NOMO-1 treated with dmso at 0.1 percent for 144 hours (cell line): ENCODE data around the gene FAM114A2.
"Not testable (repeated sequence)": the region's sequence is repeated elsewhere in the genome, so short reads cannot be mapped to it uniquely, and the experiment has no call there.

Experiments used
- DNase-seq: peaks from one replicate; lab custom pipeline; 2025; ENCODE audit not compliant: unreplicated experiment; lab: John Stamatoyannopoulos, UW

Gene FAM114A2

GRCh38 chr5:154038707-154039457 is at the start of gene FAM114A2, which contains the start of gene MFAP3:
TSS of gene FAM114A2 (minus strand) at chr5:154038910. CDS start at chr5:154034953, 3,957 bp downstream.
TSS of gene MFAP3 (plus strand) at chr5:154038967. CDS start at chr5:154049723, 10,756 bp downstream.
- peak; percentile 89 for DNase-seq

- no peak for DNase-seq
Measured at GRCh38 chr5:154087260-154087659, 48.5 kb upstream of the FAM114A2 start.

GRCh38 chr5:154086641-154087040 is 47.9 kb upstream of the FAM114A2 start:
- DNase-seq = no peak

- DNase-seq = no peak
Measured at GRCh38 chr5:154086146-154086545, 47.4 kb upstream of the FAM114A2 start.

- DNase-seq = no peak
Measured at GRCh38 chr5:154084062-154084639, 45.4 kb upstream of the FAM114A2 start.

- no peak for DNase-seq
Measured at GRCh38 chr5:154081246-154081645, 42.5 kb upstream of the FAM114A2 start.

DNA sequence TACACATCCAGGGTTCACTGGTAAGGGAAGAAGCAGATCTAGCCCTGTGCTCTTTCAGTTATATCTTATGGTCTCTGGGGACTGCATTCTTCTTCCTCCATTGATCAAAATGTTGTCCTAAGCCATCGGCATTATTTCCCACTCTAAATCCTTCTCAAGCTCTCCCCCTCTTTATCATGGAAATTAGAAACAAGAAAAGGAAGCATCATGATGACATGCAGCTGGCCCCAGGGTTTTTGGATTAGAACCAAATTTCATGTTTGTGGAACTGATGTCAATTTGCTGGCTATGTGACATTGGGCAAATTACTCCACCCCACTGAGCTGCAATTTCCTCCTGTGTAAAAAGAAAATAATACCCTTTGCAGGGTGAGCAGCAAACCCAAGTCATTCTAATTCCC is 39.6 kb upstream of the FAM114A2 start:
- DNase-seq = no peak

DNA sequence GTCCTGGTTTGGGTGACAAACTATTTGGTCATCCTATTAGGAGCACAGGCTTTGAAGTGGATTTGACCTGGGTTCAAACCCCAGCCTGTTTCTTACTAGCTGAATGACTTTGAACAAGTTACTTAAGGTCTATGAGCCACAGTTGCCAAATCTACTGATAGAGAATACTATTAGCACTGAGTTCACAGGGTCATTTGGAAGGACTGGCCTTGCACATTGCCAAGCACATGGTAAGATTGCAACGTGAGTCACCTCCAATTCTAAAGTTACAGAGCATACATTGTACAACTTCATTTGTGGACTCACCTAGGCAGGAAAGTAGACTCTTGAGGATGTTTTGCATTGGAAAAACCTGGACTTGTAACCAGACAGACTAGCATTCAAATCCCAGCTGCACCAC is 39.0 kb upstream of the FAM114A2 start:
- DNase-seq = no peak

DNA sequence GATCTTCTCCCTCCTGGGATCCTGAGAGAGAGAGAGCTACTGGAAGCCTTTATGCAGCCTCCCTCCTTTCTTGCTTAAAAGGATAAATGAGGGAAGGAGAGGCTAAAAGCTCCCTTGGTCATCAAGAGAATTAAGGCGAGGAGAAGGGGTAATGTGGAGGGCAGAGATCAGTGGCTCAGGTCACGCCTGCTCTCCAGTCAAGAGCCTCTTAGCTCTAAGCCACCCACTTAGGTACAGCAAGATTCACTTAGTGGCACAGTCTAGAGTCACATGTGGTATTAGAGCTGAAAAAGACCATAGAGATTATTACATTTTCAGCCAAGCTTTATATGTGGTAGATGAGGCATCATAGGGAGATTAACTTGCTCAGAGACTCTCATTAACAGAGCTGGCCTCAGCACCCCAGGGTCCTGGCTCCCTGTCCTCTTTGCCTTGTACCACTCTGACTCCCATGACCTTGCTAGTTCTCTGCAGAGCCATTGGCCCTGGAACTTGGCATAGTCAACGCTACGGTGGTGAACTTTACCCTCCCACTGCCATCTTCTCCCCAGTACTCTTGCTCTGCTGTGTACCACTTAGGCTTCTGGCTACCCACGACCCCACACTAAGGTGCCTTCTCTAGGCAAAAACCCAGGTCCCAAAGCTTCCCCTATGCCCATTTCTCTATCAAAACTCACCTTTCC is 37.7 kb upstream of the FAM114A2 start:
- DNase-seq = no peak

DNA sequence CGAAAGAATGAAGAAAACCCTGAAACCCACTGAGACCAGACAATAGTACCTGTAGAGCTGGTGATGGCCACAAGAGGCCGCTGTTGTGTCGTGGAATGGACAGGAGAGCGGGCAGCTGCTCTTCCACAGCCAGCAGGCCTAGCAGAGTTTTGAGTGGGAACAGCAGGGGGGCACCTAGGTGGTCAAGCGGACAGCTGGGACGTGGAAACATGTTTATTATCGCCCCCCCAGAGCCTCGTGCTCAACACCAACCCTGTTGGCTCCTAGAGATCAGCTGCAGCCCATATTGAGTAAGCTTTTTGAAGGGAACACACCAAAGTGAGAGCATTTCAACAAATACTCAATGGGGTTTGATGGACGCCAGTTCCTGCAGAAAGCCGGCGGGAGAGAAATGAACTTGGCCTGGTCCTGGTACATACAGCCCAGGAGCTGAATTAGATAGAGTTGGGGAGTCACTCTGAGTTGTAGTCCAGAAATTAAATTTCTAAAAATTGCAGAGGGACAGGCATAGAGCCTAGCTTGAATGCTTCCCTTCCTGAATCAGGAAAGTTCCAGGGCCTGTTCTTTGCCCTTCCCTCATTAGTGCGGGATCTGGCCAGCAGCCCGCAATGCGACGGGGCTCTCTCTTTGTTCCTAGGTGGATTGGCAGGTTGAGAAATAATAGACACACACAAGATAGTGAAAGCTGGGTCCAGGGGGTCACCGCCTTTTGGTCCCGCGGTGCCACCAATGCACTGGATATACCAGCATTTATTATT is 33.9 kb upstream of the FAM114A2 start:
- DNase-seq = peak; percentile 57

DNA sequence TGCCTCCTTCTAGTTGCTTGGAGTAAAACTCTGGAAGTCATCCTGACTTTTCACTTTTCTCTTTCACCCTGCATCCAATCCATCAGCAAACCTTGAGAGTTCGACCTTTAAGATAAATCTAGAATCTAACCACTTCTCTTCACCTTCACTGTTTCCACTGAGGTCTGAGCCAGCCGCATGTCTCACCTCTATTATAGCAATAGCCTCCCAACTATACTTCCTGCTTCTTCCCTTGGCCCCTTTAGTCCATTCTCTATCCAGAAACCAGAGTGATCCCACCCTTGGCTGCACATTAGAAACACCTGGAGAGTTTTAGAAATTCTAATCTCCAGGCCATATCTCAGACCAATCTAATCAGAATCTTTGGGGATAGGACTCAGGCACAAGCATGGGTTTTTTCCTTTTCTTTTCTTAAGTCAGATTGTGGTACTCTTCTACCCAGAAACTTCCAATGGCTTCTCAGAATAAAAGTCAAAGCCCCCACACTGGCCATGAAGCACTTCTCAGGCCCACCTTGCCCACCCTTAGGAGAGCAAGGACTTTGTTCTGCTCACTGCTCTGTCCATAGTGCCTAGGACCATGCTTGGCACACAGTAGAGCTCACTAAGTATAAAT is 33.2 kb upstream of the FAM114A2 start:
- DNase-seq = no peak

DNA sequence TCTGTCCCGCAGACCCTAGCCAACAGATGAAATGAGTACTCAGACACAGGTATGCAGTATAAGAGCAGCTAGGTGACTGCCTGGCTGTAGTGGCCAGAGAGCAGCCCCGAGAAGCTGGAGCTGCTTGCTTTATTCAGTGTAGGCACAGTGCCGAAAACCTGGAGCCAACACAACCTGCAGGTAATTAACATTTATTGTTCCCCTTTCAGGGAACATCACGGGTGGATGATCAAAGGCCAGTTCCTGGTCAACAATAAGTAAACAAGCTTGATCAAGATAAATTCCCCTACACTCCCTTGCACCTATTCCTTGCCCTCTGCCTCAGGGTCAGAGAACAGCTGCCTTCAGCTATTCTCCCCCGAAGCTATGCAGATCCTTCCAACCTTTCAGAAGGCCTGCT is 31.1 kb upstream of the FAM114A2 start:
- not testable (repeated sequence) for DNase-seq

- no peak for DNase-seq
Measured at GRCh38 chr5:154065971-154066370, 27.3 kb upstream of the FAM114A2 start.

DNA sequence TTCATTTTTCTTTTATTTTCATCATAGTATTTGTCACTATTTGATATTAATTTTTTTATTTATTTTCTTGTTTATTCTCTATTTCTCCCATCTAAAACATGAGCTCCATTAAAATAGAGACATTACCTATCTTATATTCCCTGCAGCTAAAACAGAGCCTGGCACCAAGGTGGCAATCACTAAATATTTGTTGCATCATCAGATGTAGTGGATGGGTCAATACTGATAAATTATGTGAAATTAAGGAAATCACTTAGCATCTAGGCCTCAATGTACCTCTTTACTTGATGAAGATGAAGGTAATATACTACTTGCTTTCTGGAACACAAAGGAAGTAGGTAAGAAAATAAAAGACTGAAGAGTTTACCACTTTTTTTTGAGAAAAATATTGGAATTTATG is 24.7 kb upstream of the FAM114A2 start:
- DNase-seq = no peak

DNA sequence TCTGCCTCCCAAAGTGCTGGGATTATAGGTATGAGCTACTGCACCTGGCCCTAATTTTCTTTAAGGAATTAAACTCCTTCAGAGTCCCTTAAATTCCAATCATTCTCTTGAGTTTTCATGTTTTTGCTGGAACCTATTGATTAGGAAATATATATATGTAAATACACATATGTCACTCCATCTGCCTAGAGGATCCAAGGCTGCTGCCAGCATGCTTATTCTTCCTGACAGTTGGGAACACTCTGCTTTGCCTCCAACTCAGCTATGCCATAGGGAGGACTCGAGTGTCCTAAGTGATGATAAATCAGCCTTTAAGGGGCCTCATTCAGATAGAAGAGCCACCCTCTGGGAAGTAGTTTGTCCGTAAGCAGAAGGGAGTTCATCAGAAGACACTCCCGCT is 21.9 kb upstream of the FAM114A2 start:
- DNase-seq = no peak

- no peak for DNase-seq
Measured at GRCh38 chr5:154059583-154059982, 20.9 kb upstream of the FAM114A2 start.

GRCh38 chr5:154059039-154059430 is 20.3 kb upstream of the FAM114A2 start:
- no peak for DNase-seq

DNA sequence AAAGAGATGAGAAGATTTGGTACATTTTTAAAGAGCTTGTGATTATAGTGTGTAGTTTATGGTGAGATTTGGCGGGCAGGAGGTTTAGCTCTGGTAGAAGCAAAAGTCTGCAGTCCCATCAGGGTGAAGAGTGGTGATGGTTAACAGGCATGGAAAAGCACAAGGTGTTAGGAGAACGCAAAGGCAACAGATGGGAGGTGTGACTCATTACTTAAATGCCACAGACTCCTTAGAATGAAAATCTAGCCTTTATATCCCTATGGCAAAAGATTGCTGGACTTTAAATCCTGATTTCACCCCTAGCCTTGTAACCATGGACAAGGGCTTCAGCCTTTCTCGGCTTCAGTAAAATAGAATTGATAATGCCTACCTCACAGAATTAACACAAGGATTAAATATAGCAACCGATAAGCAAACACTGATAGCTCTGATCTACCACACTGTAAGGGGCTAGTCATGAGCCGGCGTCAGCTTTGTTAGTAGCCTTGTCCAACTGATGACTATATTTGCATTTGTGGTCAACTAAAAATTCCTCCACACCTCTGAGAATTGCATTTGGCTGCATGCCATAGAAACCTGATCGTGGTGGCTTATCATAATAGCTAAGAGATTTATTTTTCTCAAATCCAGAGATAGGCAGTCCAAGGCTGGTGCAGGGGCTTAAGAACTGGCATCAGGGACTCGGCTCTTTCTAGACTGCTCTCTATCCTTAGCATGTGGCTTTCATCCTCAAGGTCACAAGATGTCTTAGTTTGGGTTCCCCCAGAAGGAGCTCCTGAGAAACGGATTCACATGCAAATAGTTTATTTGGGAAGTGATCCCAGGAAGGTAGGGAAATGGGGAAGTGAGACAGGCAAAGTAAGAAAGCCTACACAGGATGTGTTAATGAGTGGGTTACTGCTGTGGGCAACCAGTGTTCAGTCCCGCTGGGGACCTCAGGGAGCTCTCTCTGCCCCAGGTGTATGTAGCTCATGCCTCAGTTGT is 19.6 kb upstream of the FAM114A2 start:
- no peak for DNase-seq

DNA sequence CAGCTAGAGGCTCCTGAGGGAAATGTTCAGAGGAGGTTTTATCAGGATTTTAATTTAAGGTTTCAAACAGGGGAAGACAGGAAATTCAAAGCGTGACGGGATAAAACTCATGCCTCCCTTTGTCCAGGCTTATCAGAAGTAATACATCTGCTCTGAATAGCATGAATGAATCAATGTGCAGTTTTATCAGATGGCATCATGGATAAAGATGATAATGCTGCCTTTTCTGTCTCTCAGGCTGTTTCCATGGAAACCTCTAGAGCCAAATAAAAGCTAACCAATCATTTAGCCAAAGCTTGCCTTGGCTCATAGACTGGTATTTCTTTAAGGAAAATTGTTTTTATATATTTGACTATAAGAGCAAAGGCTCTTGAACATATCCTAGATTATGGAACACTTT is 16.5 kb upstream of the FAM114A2 start:
- DNase-seq = no peak

GRCh38 chr5:154053468-154053867 is 14.8 kb upstream of the FAM114A2 start:
- no peak for DNase-seq
